MM.1S (cell line): Measurements from ENCODE around the gene CACNA1C.

Experiments used
- DNase-seq: peaks from one replicate; pipeline ENCODE4 v3.0.0-alpha.2; 2015
- H2AFZ ChIP-seq: fragments of 300-600 bp; sonication (generic); 2 replicates; pipeline ENCODE4 v1.6.0; 2016; ENCODE audit warnings: antibody characterized with exemption, low read length
- H3F3A ChIP-seq: fragments of 300-600 bp; sonication (generic); 2 replicates; pipeline ENCODE4 v1.6.1; 2016; ENCODE audit warnings: mild to moderate bottlenecking, antibody characterized with exemption, low read length, moderate library complexity, mixed read lengths; ENCODE audit not compliant: insufficient read depth
- H3K27ac ChIP-seq: fragments of 300-600 bp; sonication (generic); 2 replicates; pipeline ENCODE4 v1.5.1; 2016; ENCODE audit warnings: mild to moderate bottlenecking, low read length
- H3K27me3 ChIP-seq: fragments of 300-600 bp; sonication (generic); replicated peaks from 2 replicates; pipeline ENCODE4 v1.6.0; 2016; ENCODE audit warnings: low read length; ENCODE audit not compliant: insufficient read depth
- H3K36me3 ChIP-seq: fragments of 300-600 bp; sonication (generic); replicated peaks from 2 replicates; pipeline ENCODE4 v1.6.1; 2016; ENCODE audit warnings: mild to moderate bottlenecking, low read length, mixed read lengths; ENCODE audit not compliant: insufficient read depth
- H3K4me1 ChIP-seq: fragments of 300-600 bp; sonication (generic); 2 replicates; pipeline ENCODE4 v1.6.1; 2016; ENCODE audit warnings: low read length, mixed read lengths
- H3K4me2 ChIP-seq: fragments of 300-600 bp; sonication (generic); 2 replicates; pipeline ENCODE4 v1.6.0; 2016; ENCODE audit warnings: low read depth, low read length
- H3K4me3 ChIP-seq: fragments of 300-600 bp; sonication (generic); 2 replicates; pipeline ENCODE4 v1.5.1; 2016; ENCODE audit warnings: low read length, mixed read lengths
- H3K79me2 ChIP-seq: fragments of 300-600 bp; sonication (generic); 2 replicates; pipeline ENCODE4 v1.6.1; 2016; ENCODE audit warnings: mixed run types, low read length, mixed read lengths
- H3K9ac ChIP-seq: fragments of 300-600 bp; sonication (generic); 2 replicates; pipeline ENCODE4 v1.6.1; 2016; ENCODE audit warnings: low read length, mixed read lengths
- H3K9me2 ChIP-seq: fragments of 300-600 bp; sonication (generic); replicated peaks from 2 replicates; pipeline ENCODE4 v1.6.1; 2016; ENCODE audit warnings: mild to moderate bottlenecking, low read length, mixed read lengths; ENCODE audit not compliant: insufficient read depth
- H3K9me3 ChIP-seq: fragments of 300-600 bp; sonication (generic); replicated peaks from 2 replicates; pipeline ENCODE4 v1.6.1; 2016; ENCODE audit warnings: mild to moderate bottlenecking, low read length, mixed read lengths; ENCODE audit not compliant: insufficient read depth
- H4K20me1 ChIP-seq: fragments of 300-600 bp; sonication (generic); 2 replicates; pipeline ENCODE4 v1.6.1; 2016; ENCODE audit warnings: mild to moderate bottlenecking, low read length, moderate library complexity, mixed read lengths; ENCODE audit not compliant: insufficient read depth
- CTCF ChIP-seq: fragments of 300-600 bp; sonication (generic); IDR thresholded peaks from 2 replicates; pipeline ENCODE4 v1.5.1; 2016; ENCODE audit warnings: antibody characterized with exemption, low read length, mixed read lengths
- EZH2 ChIP-seq: fragments of 300-600 bp; sonication (generic); optimal IDR thresholded peaks from 2 replicates; pipeline ENCODE3; 2017; ENCODE audit warnings: low read depth, mild to moderate bottlenecking, antibody characterized with exemption, low read length, mixed read lengths
- EZH2phosphoT487 ChIP-seq: fragments of 300-600 bp; sonication (generic); IDR thresholded peaks from 2 replicates; pipeline ENCODE4 v1.6.1; 2018; ENCODE audit warnings: antibody characterized with exemption, low read length

CACNA1C gene

GRCh38 chr12:2218706-2219105 lies 165.9 kb downstream of the CACNA1C start:
- no peak overlapping the region for H3K4me3 ChIP-seq
- no peaks in the 10 kb centered on the region for H3K9me3 ChIP-seq
- no peak overlapping the region for H3K4me2 ChIP-seq
- no peaks in the 10 kb centered on the region for H3K79me2 ChIP-seq
- no peak for DNase-seq
- TF ChIP-seq EZH2 (no peak), EZH2phosphoT487 (no peak), CTCF (no peak)
- H3K27me3 ChIP-seq = no peaks in the 10 kb centered on the region
- H3K27ac ChIP-seq = no peak overlapping the region
- H3K36me3 ChIP-seq = no peaks in the 10 kb centered on the region
- no peaks in the 10 kb centered on the region for H4K20me1 ChIP-seq
- no peaks in the 10 kb centered on the region for H3K4me1 ChIP-seq
- H3K9ac ChIP-seq = no peak overlapping the region
- no peaks in the 10 kb centered on the region for H3F3A ChIP-seq
- no peaks in the 10 kb centered on the region for H3K9me2 ChIP-seq
- H2AFZ ChIP-seq = no peak overlapping the region

GRCh38 chr12:2221030-2221621 lies 168.3 kb downstream of the CACNA1C start:
- Histone ChIP-seq H3K9me3 (no peaks in the 10 kb centered on the region), H3K79me2 (no peaks in the 10 kb centered on the region), H3K9ac (no peak overlapping the region), H3K9me2 (no peaks in the 10 kb centered on the region), H2AFZ (no peak overlapping the region), H3K27ac (no peak overlapping the region), H4K20me1 (no peaks in the 10 kb centered on the region), H3F3A (no peaks in the 10 kb centered on the region), H3K36me3 (no peaks in the 10 kb centered on the region), H3K4me1 (no peaks in the 10 kb centered on the region), H3K4me3 (no peak overlapping the region), H3K4me2 (no peak overlapping the region), H3K27me3 (no peaks in the 10 kb centered on the region)
- no peak for TF ChIP-seq CTCF
- TF ChIP-seq EZH2phosphoT487 = no peak
- TF ChIP-seq EZH2 = no peak
- DNase-seq = no peak

- Histone ChIP-seq H3K27ac (no peak overlapping the region), H3K4me2 (no peak overlapping the region), H3K9ac (no peak overlapping the region), H4K20me1 (no peaks in the 10 kb centered on the region), H3K4me1 (no peaks in the 10 kb centered on the region), H3K27me3 (no peaks in the 10 kb centered on the region), H3K79me2 (no peaks in the 10 kb centered on the region), H3F3A (no peaks in the 10 kb centered on the region), H3K9me3 (no peaks in the 10 kb centered on the region), H3K36me3 (no peaks in the 10 kb centered on the region), H3K4me3 (no peak overlapping the region), H2AFZ (no peak overlapping the region), H3K9me2 (no peaks in the 10 kb centered on the region)
- TF ChIP-seq EZH2phosphoT487 = no peak
- no peak for TF ChIP-seq EZH2
- no peak for TF ChIP-seq CTCF
- DNase-seq = no peak
Measured at GRCh38 chr12:2222691-2223090, 169.9 kb downstream of the CACNA1C start.
